SK-N-SH (cell line): Measurements from ENCODE around the gene AFMID. TPM values are rescaled to one million over a fixed set of nuclear protein-coding genes. Genes with fewer than 3 reads are reported as not detected.
A peak's percentile ranks its signal among the peaks of the same experiment; 100 is the strongest.
"Not testable (repeated sequence)": the region's sequence is repeated elsewhere in the genome, so short reads cannot be mapped to it uniquely, and the experiment has no call there.

ENCODE experiments used
- CTCF ChIA-PET: fragments of 300-600, 350-600 bp; formaldehyde crosslinking; extraction: SDS; loops from one replicate; lab custom pipeline; 2021; lab: Yijun Ruan, JAX
- POLR2A ChIA-PET: fragments of 350-600 bp; sonication (Branson Sonifier 250); formaldehyde crosslinking; extraction: SDS; loops from one replicate; lab custom pipeline; 2020; ENCODE audit warnings: antibody characterized with exemption, inconsistent platforms; lab: Yijun Ruan, JAX
- DNase-seq: peaks from one replicate; pipeline ENCODE4 v3.0.0; 2012
- H2AFZ ChIP-seq: fragments of 200-600 bp; sonication (generic); 2 replicates; pipeline ENCODE4 v1.8.1; 2016; ENCODE audit warnings: antibody characterized with exemption, mild to moderate bottlenecking, low read depth
- H3F3A ChIP-seq: fragments of 200-600 bp; sonication (generic); replicated peaks from 2 replicates; pipeline ENCODE3; 2016; ENCODE audit warnings: antibody characterized with exemption, mild to moderate bottlenecking; ENCODE audit not compliant: insufficient read depth
- H3K27ac ChIP-seq, 2 experiments: fragments of 200-500 bp in 1 of 2; fragments of 200-600 bp in 1 of 2; sonication (Bioruptor generic) in 1 of 2; sonication (generic), shearing (Covaris generic) in 1 of 2; 2 replicates each; pipeline versions ENCODE4 v1.5.1 to v1.6.1; 2014 to 2016; ENCODE audit warnings: low read depth in 2 of 2, inconsistent platforms in 1 of 2, low read length in 1 of 2, mild to moderate bottlenecking in 1 of 2, mixed read lengths in 1 of 2
- H3K27me3 ChIP-seq: fragments of 200-600 bp; sonication (generic), shearing (Covaris generic); 2 replicates; pipeline ENCODE4 v1.6.1; 2016; ENCODE audit warnings: mixed run types; ENCODE audit not compliant: insufficient read depth
- H3K36me3 ChIP-seq, 2 experiments: fragments of 200-500 bp in 1 of 2; fragments of 200-600 bp in 1 of 2; sonication (Bioruptor generic) in 1 of 2; sonication (generic) in 1 of 2; replicated peaks in 1 of 2; 2 replicates each; pipeline versions ENCODE3 to v1.5.1; 2014 to 2016; ENCODE audit warnings: low read length in 1 of 2, mild to moderate bottlenecking in 1 of 2; ENCODE audit not compliant: insufficient read depth in 2 of 2, control insufficient read depth in 1 of 2
- H3K4me1 ChIP-seq, 2 experiments: fragments of 200-500 bp in 1 of 2; fragments of 200-600 bp in 1 of 2; sonication (Bioruptor generic) in 1 of 2; sonication (generic), shearing (Covaris generic) in 1 of 2; 2 replicates each; pipeline versions ENCODE4 v1.5.1 to v1.6.1; 2014 to 2016; ENCODE audit warnings: low read depth in 1 of 2, low read length in 1 of 2, mixed run types in 1 of 2; ENCODE audit not compliant: insufficient read depth in 2 of 2, control insufficient read depth in 1 of 2
- H3K4me2 ChIP-seq: fragments of 200-600 bp; sonication (generic), shearing (Covaris generic); 2 replicates; pipeline ENCODE4 v1.6.1; 2017; ENCODE audit warnings: mixed run types
- H3K4me3 ChIP-seq, 2 experiments: fragments of 200-500 bp in 1 of 2; fragments of 200-600 bp in 1 of 2; sonication (Bioruptor generic) in 1 of 2; sonication (generic), shearing (Covaris generic) in 1 of 2; 2 replicates each; pipeline versions ENCODE4 v1.5.1 to v1.8.1; 2014 to 2016; ENCODE audit warnings: low read depth in 2 of 2, inconsistent platforms in 1 of 2, low read length in 1 of 2, mild to moderate bottlenecking in 1 of 2, mixed read lengths in 1 of 2, moderate library complexity in 1 of 2
- H3K79me2 ChIP-seq: fragments of 200-600 bp; sonication (generic); 2 replicates; pipeline ENCODE4 v1.8.1; 2017; ENCODE audit warnings: mild to moderate bottlenecking; ENCODE audit not compliant: insufficient read depth
- H3K9ac ChIP-seq: fragments of 200-600 bp; sonication (generic); 2 replicates; pipeline ENCODE4 v1.6.1; 2017; ENCODE audit warnings: mixed run types
- H3K9me2 ChIP-seq: fragments of 200-600 bp; sonication (generic); 2 replicates; pipeline ENCODE4 v1.6.1; 2017; ENCODE audit warnings: mixed run types
- H3K9me3 ChIP-seq: fragments of 200-600 bp; sonication (generic); 2 replicates; pipeline ENCODE4 v1.6.1; 2017; ENCODE audit warnings: mixed run types, mild to moderate bottlenecking, moderate library complexity
- H4K20me1 ChIP-seq: fragments of 200-600 bp; sonication (generic); 2 replicates; pipeline ENCODE4 v1.6.1; 2017; ENCODE audit warnings: mild to moderate bottlenecking, mixed run types; ENCODE audit not compliant: insufficient read depth
- EP300 ChIP-seq, 2 experiments: IDR thresholded peaks; 2 replicates each; pipeline versions ENCODE4 v1.4.0 to v1.6.1; 2012; ENCODE audit warnings: borderline replicate concordance in 1 of 2, low read depth in 1 of 2, low read length in 1 of 2
- MXI1 ChIP-seq: IDR thresholded peaks from 2 replicates; pipeline ENCODE4 v1.6.1; 2012; ENCODE audit warnings: mild to moderate bottlenecking, low read depth, low read length, improper control_type of control experiment
- PBX3 ChIP-seq: IDR thresholded peaks from 2 replicates; pipeline ENCODE4; 2012
- RCOR1 ChIP-seq: fragments of 150-350 bp; IDR thresholded peaks from 2 replicates; pipeline ENCODE4 v1.6.1; 2017; ENCODE audit warnings: antibody characterized with exemption, low read length
- RXRA ChIP-seq: IDR thresholded peaks from 2 replicates; pipeline ENCODE4 v1.4.0; 2012; ENCODE audit warnings: low read depth, mild to moderate bottlenecking, borderline replicate concordance
- TCF12 ChIP-seq: IDR thresholded peaks from 2 replicates; pipeline ENCODE4 v1.4.0; 2012
- WGBS: methylation state at CpG from one replicate; pipeline ENCODE4 v1.1.6; 2017; ENCODE audit warnings: low lambda C conversion rate; 5-methylcytosine and 5-hydroxymethylcytosine counted together
- polyA plus RNA-seq, 3 experiments: library from polyadenylated mRNA; depleted of rRNA; stranded (reverse); fragments of >200 nt; gene quantifications; 2 replicates each; pipeline ENCODE4 v1.2.3, GENCODE V29; 2012

Gene AFMID
- polyA plus RNA-seq, 1 of the 3 experiments (the other 2 are of a cell fraction), result 44.4 TPM

DNA sequence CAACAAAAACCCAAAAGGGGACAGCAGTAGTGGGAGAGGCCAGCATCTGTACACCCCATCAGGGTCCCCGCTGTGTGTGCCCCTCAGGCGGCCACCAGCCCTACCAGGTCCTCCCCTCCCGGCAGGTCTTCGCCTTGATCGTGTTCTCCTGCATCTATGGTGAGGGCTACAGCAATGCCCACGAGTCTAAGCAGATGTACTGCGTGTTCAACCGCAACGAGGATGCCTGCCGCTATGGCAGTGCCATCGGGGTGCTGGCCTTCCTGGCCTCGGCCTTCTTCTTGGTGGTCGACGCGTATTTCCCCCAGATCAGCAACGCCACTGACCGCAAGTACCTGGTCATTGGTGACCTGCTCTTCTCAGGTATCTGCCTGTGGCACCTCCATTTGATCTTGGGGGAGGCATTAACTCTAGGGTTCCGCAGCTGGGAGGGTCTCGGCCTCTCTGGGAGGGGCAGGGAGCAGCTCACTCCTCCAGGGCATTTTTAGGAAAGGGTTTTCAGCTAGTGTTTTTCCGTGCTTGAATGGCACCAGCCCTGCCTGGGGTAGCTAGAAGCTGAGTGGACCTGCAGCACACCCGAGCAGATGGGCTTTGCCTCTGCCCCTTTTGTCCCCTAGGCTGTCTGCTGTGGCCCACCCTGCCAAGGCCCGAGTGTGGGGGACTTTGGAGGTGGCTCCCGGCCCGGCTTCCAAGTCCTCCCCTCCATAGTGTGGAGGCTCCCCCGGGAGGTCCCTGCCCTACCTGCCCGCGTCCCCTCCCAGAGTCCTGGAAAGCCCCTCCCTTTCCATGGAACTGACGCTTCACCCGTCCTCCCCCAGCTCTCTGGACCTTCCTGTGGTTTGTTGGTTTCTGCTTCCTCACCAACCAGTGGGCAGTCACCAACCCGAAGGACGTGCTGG lies 16.2 kb upstream of the AFMID start:
- H3K4me3 ChIP-seq, result no peak overlapping the region
- no peak for DNase-seq
- POLR2A ChIA-PET, result no interaction called here

DNA sequence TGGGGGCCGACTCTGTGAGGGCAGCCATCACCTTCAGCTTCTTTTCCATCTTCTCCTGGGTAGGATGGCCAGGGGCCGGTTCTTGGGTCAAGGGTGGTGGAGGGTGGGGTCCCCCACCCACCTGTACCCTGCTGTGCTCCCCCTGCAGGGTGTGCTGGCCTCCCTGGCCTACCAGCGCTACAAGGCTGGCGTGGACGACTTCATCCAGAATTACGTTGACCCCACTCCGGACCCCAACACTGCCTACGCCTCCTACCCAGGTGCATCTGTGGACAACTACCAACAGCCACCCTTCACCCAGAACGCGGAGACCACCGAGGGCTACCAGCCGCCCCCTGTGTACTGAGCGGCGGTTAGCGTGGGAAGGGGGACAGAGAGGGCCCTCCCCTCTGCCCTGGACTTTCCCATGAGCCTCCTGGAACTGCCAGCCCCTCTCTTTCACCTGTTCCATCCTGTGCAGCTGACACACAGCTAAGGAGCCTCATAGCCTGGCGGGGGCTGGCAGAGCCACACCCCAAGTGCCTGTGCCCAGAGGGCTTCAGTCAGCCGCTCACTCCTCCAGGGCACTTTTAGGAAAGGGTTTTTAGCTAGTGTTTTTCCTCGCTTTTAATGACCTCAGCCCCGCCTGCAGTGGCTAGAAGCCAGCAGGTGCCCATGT lies 15.4 kb upstream of the AFMID start:
- H2AFZ ChIP-seq, H3K27me3 ChIP-seq, H3K4me3 ChIP-seq, DNase-seq, H3K4me2 ChIP-seq, H3K9ac ChIP-seq, POLR2A ChIA-PET, H3K9me3 ChIP-seq, H3K9me2 ChIP-seq, H3K27ac ChIP-seq, H3K79me2 ChIP-seq: not testable (repeated sequence)
- H3F3A ChIP-seq, result peaks cover 13% of the 10 kb centered on the region
- peaks cover 8 to 17% of the 10 kb centered on the region in 2 experiments; a peak in 2 of 4 replicates for H3K4me1 ChIP-seq
- CTCF ChIA-PET, result interaction anchor here (1.8 to 8.3 kb wide), 3 partner anchors 14 to 79 kb away, joined by 7 to 131 read pairs (median 70); partner anchors contain the start of genes AFMID and TK1
- H4K20me1 ChIP-seq, result peaks cover 14% of the 10 kb centered on the region; the same call in 1 of the 2 replicates
- peaks cover 0 to 23% of the 10 kb centered on the region in 2 experiments for H3K36me3 ChIP-seq
- WGBS, result 89% methylated on average over 19 of the region's 19 CpGs

More for the DNA sequence above, 16.2 kb upstream of the AFMID start:
- Histone ChIP-seq H3K79me2 (no peaks in the 10 kb centered on the region), H3F3A (peaks cover 13% of the 10 kb centered on the region), H3K9me2 (no peaks in the 10 kb centered on the region), H3K27ac (no peak overlapping the region), H3K9ac (no peak overlapping the region), H4K20me1 (peaks cover 14% of the 10 kb centered on the region; the same call in 1 of the 2 replicates), H3K27me3 (no peaks in the 10 kb centered on the region), H3K4me2 (no peak overlapping the region), H3K36me3 (peaks cover 0 to 23% of the 10 kb centered on the region in 2 experiments), H3K9me3 (no peaks in the 10 kb centered on the region), H3K4me1 (peaks cover 8 to 12% of the 10 kb centered on the region in 2 experiments; a peak in 2 of 4 replicates), H2AFZ (no peak overlapping the region)
- CTCF ChIA-PET, result interaction anchor here (1.8 to 8.3 kb wide), 4 partner anchors 9 to 80 kb away, joined by 7 to 131 read pairs (median 38); partner anchors contain the start of genes AFMID and TK1
- TF ChIP-seq TCF12, result no peak
- TF ChIP-seq RXRA, result no peak
- TF ChIP-seq EP300 (IDR thresholded peaks at IDR 0.05; ENCODE audit: borderline replicate concordance in 1 of 2, low read depth in 1 of 2, low read length in 1 of 2), result no peak
- no peak for TF ChIP-seq MXI1
- WGBS, result 97% methylated on average over 31 of the region's 31 CpGs

DNA sequence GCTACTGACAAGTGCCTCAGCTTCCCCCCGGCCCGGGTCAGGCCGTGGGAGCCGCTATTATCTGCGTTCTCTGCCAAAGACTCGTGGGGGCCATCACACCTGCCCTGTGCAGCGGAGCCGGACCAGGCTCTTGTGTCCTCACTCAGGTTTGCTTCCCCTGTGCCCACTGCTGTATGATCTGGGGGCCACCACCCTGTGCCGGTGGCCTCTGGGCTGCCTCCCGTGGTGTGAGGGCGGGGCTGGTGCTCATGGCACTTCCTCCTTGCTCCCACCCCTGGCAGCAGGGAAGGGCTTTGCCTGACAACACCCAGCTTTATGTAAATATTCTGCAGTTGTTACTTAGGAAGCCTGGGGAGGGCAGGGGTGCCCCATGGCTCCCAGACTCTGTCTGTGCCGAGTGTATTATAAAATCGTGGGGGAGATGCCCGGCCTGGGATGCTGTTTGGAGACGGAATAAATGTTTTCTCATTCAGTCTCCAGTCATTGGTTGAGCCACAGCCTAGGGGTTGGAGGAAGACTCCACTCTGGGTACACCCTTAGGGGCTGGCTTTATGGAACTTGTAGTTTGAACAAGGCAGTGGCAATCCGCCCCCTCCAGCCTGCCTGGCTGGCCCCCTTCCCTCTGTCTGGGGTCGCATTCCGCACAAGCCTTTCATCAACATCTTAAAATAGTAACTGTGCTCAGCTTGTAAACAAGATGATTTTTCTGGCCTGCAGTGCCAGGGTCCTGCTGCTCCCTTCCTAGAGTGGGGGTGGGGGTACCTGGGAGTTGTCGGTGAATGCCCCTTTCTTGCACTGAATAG lies 14.7 kb upstream of the AFMID start:
- POLR2A ChIA-PET, result no interaction called here
- Histone ChIP-seq H3K79me2 (no peaks in the 10 kb centered on the region), H3K4me2 (no peak overlapping the region), H3K27me3 (no peaks in the 10 kb centered on the region), H4K20me1 (peaks cover 14% of the 10 kb centered on the region; the same call in 1 of the 2 replicates), H3K4me3 (no peak overlapping the region), H2AFZ (no peak overlapping the region), H3F3A (peaks cover 13% of the 10 kb centered on the region), H3K36me3 (peaks cover 0 to 23% of the 10 kb centered on the region in 2 experiments), H3K4me1 (peaks cover 8 to 17% of the 10 kb centered on the region in 2 experiments; a peak in 2 of 4 replicates), H3K9me3 (no peaks in the 10 kb centered on the region), H3K9me2 (no peaks in the 10 kb centered on the region), H3K27ac (no peak overlapping the region; a peak in 1 of 4 replicates), H3K9ac (no peak overlapping the region)
- DNase-seq, result no peak
- WGBS, result 79% methylated on average over 19 of the region's 19 CpGs
- CTCF ChIA-PET, result interaction anchor here (1.1 to 8.3 kb wide), 5 partner anchors 8 to 79 kb away, joined by 4 to 131 read pairs (median 7); partner anchors contain the start of genes AFMID and TK1
- TF ChIP-seq PBX3 (0 out of 2 replicates have a peak, but pooled peaks have one; percentile 11), RCOR1 (no peak)
